ENCODE measurements around the gene CACNA1I.
A peak's percentile ranks its signal among the peaks of the same experiment; 100 is the strongest.

CACNA1I gene

GRCh38 chr22:39723463-39723862, 152.9 kb downstream of the CACNA1I start:
- no peak overlapping the region for H3K4me3 ChIP-seq (ENCODE audit: control insufficient read depth, low read depth, low read length)
- no peak for TF ChIP-seq CTCF (conservative IDR thresholded peaks at IDR 0.05; ENCODE audit: control insufficient read depth, insufficient read depth, low read depth, low read length)
- DNase-seq (ENCODE audit: low read depth) = no peak

- no peak overlapping the region for H3K4me3 ChIP-seq (ENCODE audit: control insufficient read depth, low read depth, low read length)
- peak; percentile 32 for DNase-seq (ENCODE audit: low read depth)
- TF ChIP-seq CTCF (conservative IDR thresholded peaks at IDR 0.05; ENCODE audit: control insufficient read depth, insufficient read depth, low read depth, low read length) = no peak
Measured at GRCh38 chr22:39723899-39724351, 153.4 kb downstream of the CACNA1I start.

- no peak for TF ChIP-seq CTCF (conservative IDR thresholded peaks at IDR 0.05; ENCODE audit: control insufficient read depth, insufficient read depth, low read depth, low read length)
- H3K4me3 ChIP-seq (ENCODE audit: control insufficient read depth, low read depth, low read length) = no peak overlapping the region
- DNase-seq (ENCODE audit: low read depth) = peak; percentile 3
Measured at GRCh38 chr22:39724390-39724789, 153.8 kb downstream of the CACNA1I start.

GRCh38 chr22:39724857-39725256, 154.3 kb downstream of the CACNA1I start:
- no peak for TF ChIP-seq CTCF (conservative IDR thresholded peaks at IDR 0.05; ENCODE audit: control insufficient read depth, insufficient read depth, low read depth, low read length)
- no peak for DNase-seq (ENCODE audit: low read depth)
- H3K4me3 ChIP-seq (ENCODE audit: control insufficient read depth, low read depth, low read length) = no peak overlapping the region

- no peak for TF ChIP-seq CTCF (conservative IDR thresholded peaks at IDR 0.05; ENCODE audit: control insufficient read depth, insufficient read depth, low read depth, low read length)
- H3K4me3 ChIP-seq (ENCODE audit: control insufficient read depth, low read depth, low read length) = no peak overlapping the region
- DNase-seq (ENCODE audit: low read depth) = no peak
Measured at GRCh38 chr22:39725351-39726035, 154.9 kb downstream of the CACNA1I start.

- peak; percentile 41 for DNase-seq (ENCODE audit: low read depth)
- no peak overlapping the region for H3K4me3 ChIP-seq (ENCODE audit: control insufficient read depth, low read depth, low read length)
- no peak for TF ChIP-seq CTCF (conservative IDR thresholded peaks at IDR 0.05; ENCODE audit: control insufficient read depth, insufficient read depth, low read depth, low read length)
Measured at GRCh38 chr22:39727541-39727940, 157.0 kb downstream of the CACNA1I start.
